Naive B cell (primary cell): ENCODE results near the gene AGXT2. TPM values are rescaled to one million over a fixed set of nuclear protein-coding genes. Genes with fewer than 3 reads are reported as not detected.

Source experiments
- ATAC-seq, 2 donors: fragments of 150-1000 bp; cut with Tn5 transposase; 2 replicates each; pipeline ENCODE4 v1.10.0; 2021; ENCODE audit warnings: low read depth in 2 of 2, mild to moderate bottlenecking in 2 of 2, moderate library complexity in 2 of 2
- DNase-seq: peaks from one replicate; pipeline ENCODE4 v3.0.0; 2022
- H3K27ac Mint-ChIP-seq, 6 donors: one replicate each; pipeline ENCODE4 v1.8.0; 2020 to 2022; ENCODE audit warnings: mild to moderate bottlenecking in 6 of 6, mixed read lengths in 6 of 6, moderate library complexity in 5 of 6, inconsistent platforms in 2 of 6
- H3K27me3 Mint-ChIP-seq, 3 donors: one replicate each; pipeline ENCODE4 v1.8.0; 2021 to 2022; ENCODE audit warnings: mixed read lengths in 3 of 3, mild to moderate bottlenecking in 1 of 3
- H3K36me3 Mint-ChIP-seq, 2 donors: one replicate each; pipeline ENCODE4 v1.8.0; 2020 to 2022; ENCODE audit warnings: mixed read lengths in 2 of 2, inconsistent platforms in 1 of 2, mild to moderate bottlenecking in 1 of 2
- H3K4me1 Mint-ChIP-seq, 3 donors: one replicate each; pipeline ENCODE4 v1.8.0; 2020 to 2022; ENCODE audit warnings: mixed read lengths in 3 of 3, inconsistent platforms in 1 of 3, mild to moderate bottlenecking in 1 of 3, moderate library complexity in 1 of 3
- H3K4me3 Mint-ChIP-seq, 8 donors: one replicate each; pipeline ENCODE4 v1.8.0; 2020 to 2022; ENCODE audit warnings: mild to moderate bottlenecking in 8 of 8, mixed read lengths in 8 of 8, moderate library complexity in 8 of 8, inconsistent platforms in 2 of 8
- H3K9me3 Mint-ChIP-seq, 7 donors: one replicate each; pipeline ENCODE4 v1.8.0; 2020 to 2022; ENCODE audit warnings: mixed read lengths in 7 of 7, mild to moderate bottlenecking in 5 of 7, inconsistent platforms in 2 of 7, moderate library complexity in 1 of 7
- polyA plus RNA-seq, 6 donors: library from polyadenylated mRNA; unstranded; fragments of 300-500 nt; fragmentation: Illumina TruSeq; gene quantifications; one replicate each; pipeline ENCODE4 v1.2.3, GENCODE V29; 2021; ENCODE audit warnings: low read depth in 6 of 6

Gene AGXT2
- polyA plus RNA-seq, result not detected

DNA sequence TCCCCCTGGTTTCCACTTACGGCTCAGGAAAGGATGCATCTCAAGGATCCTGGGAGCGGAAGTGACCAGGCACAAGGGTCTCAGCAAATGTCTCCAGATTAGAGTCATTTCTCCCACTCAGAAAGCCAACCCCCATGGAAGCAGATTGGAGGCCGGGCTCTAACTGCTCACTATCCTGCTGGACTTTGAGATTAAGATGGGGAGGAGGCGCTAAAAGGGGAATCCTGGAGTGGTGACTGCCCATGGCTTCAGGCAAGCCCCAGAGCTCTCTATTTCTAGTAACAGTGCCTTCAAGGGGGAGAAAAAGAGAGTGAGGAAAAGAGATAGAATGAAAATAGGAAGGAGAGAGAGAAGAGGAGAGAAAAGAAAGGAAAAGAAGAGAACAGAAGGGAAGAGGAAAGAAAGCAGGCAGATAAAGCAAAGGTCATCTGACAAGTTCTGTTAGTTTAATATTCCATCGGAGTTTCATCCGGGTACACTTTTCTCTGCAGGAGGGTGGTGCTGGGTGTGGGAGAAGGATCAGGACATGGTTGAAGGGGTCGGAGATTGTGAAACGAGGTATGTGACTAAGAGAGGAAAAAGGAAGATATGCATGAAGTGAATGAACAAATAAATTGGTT, at the start of gene AGXT2:
Gene AGXT2 (minus strand): TSS at position 165 of the 620 bp plus-strand sequence. CDS start 57 bp downstream, at position 108.
- no peak within 1 kb of the TSS for H3K4me3 Mint-ChIP-seq
- H3K27ac Mint-ChIP-seq, result peak within 1 kb of the TSS in 1 of 6 donors; percentile 1
- no peaks in the 10 kb centered on the region for H3K36me3 Mint-ChIP-seq
- DNase-seq (no peak), ATAC-seq (no peak)
- peaks cover 13 to 31% (median 24%) of the 10 kb centered on the region in 3 donors for H3K27me3 Mint-ChIP-seq
- no peaks in the 10 kb centered on the region for H3K4me1 Mint-ChIP-seq
- peaks cover 0 to 5% (median 0%) of the 10 kb centered on the region in 7 donors for H3K9me3 Mint-ChIP-seq

- ATAC-seq (no peak), DNase-seq (no peak)
- Mint-ChIP-seq H3K36me3 (no peaks in the 10 kb centered on the region), H3K4me3 (peak overlapping the region in 1 of 8 donors; percentile 37), H3K27me3 (peaks cover 2 to 13% (median 10%) of the 10 kb centered on the region in 3 donors), H3K27ac (no peak overlapping the region), H3K9me3 (no peaks in the 10 kb centered on the region), H3K4me1 (no peaks in the 10 kb centered on the region)
Observed at GRCh38 chr5:35096932-35097331, 49.2 kb upstream of the AGXT2 start.

GRCh38 chr5:35096216-35096615, 48.5 kb upstream of the AGXT2 start:
- Mint-ChIP-seq H3K27me3 (peaks cover 0 to 11% (median 6%) of the 10 kb centered on the region in 3 donors), H3K36me3 (no peaks in the 10 kb centered on the region), H3K9me3 (no peaks in the 10 kb centered on the region), H3K4me1 (no peaks in the 10 kb centered on the region), H3K4me3 (no peak overlapping the region), H3K27ac (no peak overlapping the region)
- ATAC-seq (no peak), DNase-seq (no peak)

GRCh38 chr5:35095366-35095765, 47.6 kb upstream of the AGXT2 start:
- peaks cover 0 to 11% (median 6%) of the 10 kb centered on the region in 3 donors for H3K27me3 Mint-ChIP-seq
- no peaks in the 10 kb centered on the region for H3K4me1 Mint-ChIP-seq
- no peaks in the 10 kb centered on the region for H3K9me3 Mint-ChIP-seq
- DNase-seq (no peak), ATAC-seq (no peak)
- H3K36me3 Mint-ChIP-seq, result no peaks in the 10 kb centered on the region
- H3K4me3 Mint-ChIP-seq, result no peak overlapping the region
- H3K27ac Mint-ChIP-seq, result no peak overlapping the region

- H3K27ac Mint-ChIP-seq, result no peak overlapping the region
Observed at GRCh38 chr5:35094948-35095347, 47.2 kb upstream of the AGXT2 start.

DNA sequence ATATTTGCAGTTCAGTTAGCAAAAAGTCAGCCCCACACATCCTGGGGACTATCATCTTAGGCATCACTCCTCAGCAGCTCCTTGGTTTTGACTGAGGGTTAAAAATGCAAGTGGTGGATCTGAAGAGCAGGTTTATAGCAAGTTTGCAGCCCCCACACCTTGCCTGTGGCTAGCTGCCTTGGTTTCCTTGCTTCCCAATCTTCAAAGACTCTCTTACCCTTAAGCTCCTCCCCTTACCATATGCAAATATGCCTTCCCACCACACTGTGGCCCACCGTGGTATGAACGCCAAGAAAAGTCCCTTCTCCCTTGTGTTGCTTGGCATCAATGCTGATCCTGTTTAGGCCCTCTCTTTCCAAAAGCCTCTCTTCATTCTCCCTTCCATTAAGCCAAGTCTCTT, 45.0 kb upstream of the AGXT2 start:
- H3K4me3 Mint-ChIP-seq, result no peak overlapping the region

More at GRCh38 chr5:35094948-35095347, 47.2 kb upstream of the AGXT2 start:
- Mint-ChIP-seq H3K4me3 (no peak overlapping the region), H3K4me1 (no peaks in the 10 kb centered on the region), H3K27me3 (peaks cover 0 to 11% (median 6%) of the 10 kb centered on the region in 3 donors), H3K9me3 (no peaks in the 10 kb centered on the region), H3K36me3 (no peaks in the 10 kb centered on the region)
- DNase-seq (no peak), ATAC-seq (no peak)

DNA sequence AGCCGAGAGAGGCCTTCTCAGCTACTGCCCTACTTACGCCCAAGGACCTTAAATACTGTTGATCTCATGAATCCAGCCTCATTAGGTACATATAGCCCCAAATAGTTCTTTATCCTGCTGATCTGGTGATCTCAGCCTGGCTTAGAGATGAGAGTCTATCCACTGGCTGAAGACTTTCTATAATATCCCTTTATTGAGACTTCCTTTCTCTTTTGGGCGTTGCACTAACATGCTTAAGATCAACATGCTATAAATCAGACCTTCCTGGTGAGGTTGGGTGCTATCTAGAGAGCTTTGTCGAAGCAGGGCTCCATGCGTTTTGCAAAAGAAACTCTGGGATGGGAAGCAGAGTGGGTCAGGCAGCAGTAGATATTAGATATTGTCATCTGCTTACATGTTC, 44.0 kb upstream of the AGXT2 start:
- H3K27me3 Mint-ChIP-seq, result peaks cover 0 to 9% (median 9%) of the 10 kb centered on the region in 3 donors
- no peak overlapping the region for H3K4me3 Mint-ChIP-seq
- H3K4me1 Mint-ChIP-seq, result no peaks in the 10 kb centered on the region
- DNase-seq (no peak), ATAC-seq (no peak)
- H3K36me3 Mint-ChIP-seq, result no peaks in the 10 kb centered on the region
- H3K9me3 Mint-ChIP-seq, result no peaks in the 10 kb centered on the region
- no peak overlapping the region for H3K27ac Mint-ChIP-seq

More for the DNA sequence above, 45.0 kb upstream of the AGXT2 start:
- Mint-ChIP-seq H3K27me3 (peaks cover 0 to 6% (median 4%) of the 10 kb centered on the region in 3 donors), H3K27ac (no peak overlapping the region), H3K9me3 (no peaks in the 10 kb centered on the region), H3K36me3 (no peaks in the 10 kb centered on the region), H3K4me1 (no peaks in the 10 kb centered on the region)
- ATAC-seq (no peak), DNase-seq (no peak)

- Mint-ChIP-seq H3K27ac (no peak overlapping the region), H3K9me3 (no peaks in the 10 kb centered on the region), H3K4me1 (no peaks in the 10 kb centered on the region), H3K4me3 (no peak overlapping the region), H3K36me3 (no peaks in the 10 kb centered on the region), H3K27me3 (peaks cover 0 to 13% (median 10%) of the 10 kb centered on the region in 3 donors)
- peak; percentile 31 for DNase-seq
- ATAC-seq, result peak in 1 of 2 donors; percentile 25
Observed at GRCh38 chr5:35089334-35090314, 41.9 kb upstream of the AGXT2 start.

DNA sequence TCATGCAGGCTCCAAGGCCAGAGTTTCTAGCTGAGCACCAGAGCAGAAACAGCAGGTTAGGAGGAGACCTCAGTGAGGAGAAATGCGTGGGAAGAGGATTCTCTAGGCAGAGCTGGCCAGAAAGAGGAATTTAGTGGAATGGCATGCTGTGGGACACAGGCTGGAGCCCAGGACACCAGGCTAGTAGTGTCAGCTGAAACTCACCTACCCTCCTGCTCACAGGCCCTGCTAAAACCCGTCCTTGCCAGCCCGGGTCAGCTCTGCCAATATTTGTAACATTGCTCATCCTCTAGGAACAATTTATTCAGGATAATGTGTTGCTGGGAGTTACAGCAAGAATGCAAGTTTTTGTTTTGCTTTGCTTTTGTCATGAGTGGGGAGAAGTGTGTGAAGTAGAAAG, 40.2 kb upstream of the AGXT2 start:
- H3K36me3 Mint-ChIP-seq, result no peaks in the 10 kb centered on the region
- H3K27me3 Mint-ChIP-seq, result peaks cover 0 to 13% (median 10%) of the 10 kb centered on the region in 3 donors
- no peaks in the 10 kb centered on the region for H3K9me3 Mint-ChIP-seq
- DNase-seq (no peak), ATAC-seq (no peak)
- no peaks in the 10 kb centered on the region for H3K4me1 Mint-ChIP-seq
- H3K4me3 Mint-ChIP-seq, result no peak overlapping the region
- no peak overlapping the region for H3K27ac Mint-ChIP-seq

GRCh38 chr5:35083150-35083549, 35.4 kb upstream of the AGXT2 start:
- ATAC-seq, result no peak
- peaks cover 0 to 13% (median 10%) of the 10 kb centered on the region in 3 donors for H3K27me3 Mint-ChIP-seq
- H3K9me3 Mint-ChIP-seq, result peaks cover 0 to 8% (median 0%) of the 10 kb centered on the region in 7 donors
- no peaks in the 10 kb centered on the region for H3K4me1 Mint-ChIP-seq
- no peak overlapping the region for H3K4me3 Mint-ChIP-seq
- no peak for DNase-seq
- H3K27ac Mint-ChIP-seq, result no peak overlapping the region
- H3K36me3 Mint-ChIP-seq, result no peaks in the 10 kb centered on the region

DNA sequence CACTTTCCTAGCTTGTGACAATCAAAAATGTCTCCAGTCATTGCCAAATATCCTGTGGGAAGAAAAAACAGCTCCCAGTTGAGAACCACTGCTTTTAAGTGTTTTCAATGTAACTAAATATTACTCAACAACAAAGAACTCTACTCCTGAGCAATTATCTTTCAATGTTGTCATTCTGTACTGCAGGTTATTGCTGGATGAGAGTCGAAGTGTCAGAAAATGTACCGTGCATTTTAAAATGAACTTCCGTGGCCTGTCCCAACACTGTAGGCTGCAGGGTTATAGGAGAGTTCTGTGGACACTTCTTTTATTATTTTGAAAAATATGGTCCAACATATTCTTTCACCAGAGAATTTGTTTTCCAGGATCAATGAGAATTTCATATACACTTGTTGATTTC, 34.8 kb upstream of the AGXT2 start:
- peaks cover 0 to 17% (median 9%) of the 10 kb centered on the region in 3 donors for H3K27me3 Mint-ChIP-seq
- ATAC-seq, result no peak
- no peak for DNase-seq
- no peaks in the 10 kb centered on the region for H3K4me1 Mint-ChIP-seq
- H3K4me3 Mint-ChIP-seq, result no peak overlapping the region
- no peaks in the 10 kb centered on the region for H3K36me3 Mint-ChIP-seq
- peaks cover 0 to 8% (median 0%) of the 10 kb centered on the region in 7 donors for H3K9me3 Mint-ChIP-seq
- no peak overlapping the region for H3K27ac Mint-ChIP-seq

GRCh38 chr5:35081134-35081533, 33.4 kb upstream of the AGXT2 start:
- Mint-ChIP-seq H3K9me3 (peaks cover 0 to 11% (median 2%) of the 10 kb centered on the region in 7 donors), H3K27ac (no peak overlapping the region), H3K36me3 (no peaks in the 10 kb centered on the region), H3K4me1 (no peaks in the 10 kb centered on the region), H3K27me3 (peaks cover 0 to 8% (median 4%) of the 10 kb centered on the region in 3 donors), H3K4me3 (no peak overlapping the region)
- DNase-seq (no peak), ATAC-seq (no peak)

DNA sequence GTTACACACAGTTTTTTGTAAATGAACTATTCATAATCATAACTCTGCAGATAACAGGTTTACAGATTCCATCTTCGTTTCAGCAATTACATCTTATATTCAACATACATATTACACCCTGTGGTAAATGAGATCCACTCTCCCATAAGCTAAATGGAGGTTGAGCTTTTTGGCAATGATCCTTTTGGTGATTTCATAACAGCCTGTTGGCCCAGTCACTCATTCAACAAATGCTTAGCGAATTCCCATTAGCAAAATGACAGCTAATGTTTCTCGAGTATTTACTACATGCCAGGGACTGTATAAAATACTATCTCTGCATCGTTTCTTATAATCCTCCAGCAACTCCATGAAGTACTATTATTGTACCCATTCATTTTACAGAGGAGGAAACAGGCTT, 25.4 kb upstream of the AGXT2 start:
- DNase-seq (no peak), ATAC-seq (no peak)
- H3K4me3 Mint-ChIP-seq, result no peak overlapping the region
- no peaks in the 10 kb centered on the region for H3K4me1 Mint-ChIP-seq
- H3K9me3 Mint-ChIP-seq, result peaks cover 2 to 15% (median 6%) of the 10 kb centered on the region in 7 donors
- no peak overlapping the region for H3K27ac Mint-ChIP-seq
- peaks cover 7 to 20% (median 13%) of the 10 kb centered on the region in 3 donors for H3K27me3 Mint-ChIP-seq
- H3K36me3 Mint-ChIP-seq, result peaks cover 0 to 6% of the 10 kb centered on the region in 2 donors
